H1 (cell line): ENCODE results near the gene TDRD9. TPM values are rescaled to one million over a fixed set of nuclear protein-coding genes. Genes with fewer than 3 reads are reported as not detected.

Experiments
- CTCF ChIA-PET: fragments of 300-600 bp; sonication (Branson Sonifier 250); formaldehyde crosslinking; loops from one replicate; lab custom pipeline; 2021; ENCODE audit not compliant: partially characterized antibody; lab: Charles Lee
- POLR2A ChIA-PET: fragments of 300-600 bp; sonication (Branson Sonifier 250); formaldehyde crosslinking; loops from one replicate; lab custom pipeline; 2021; ENCODE audit warnings: inconsistent platforms; ENCODE audit not compliant: partially characterized antibody; lab: Charles Lee
- DNase-seq, 2 experiments: peaks; one replicate each; pipeline versions ENCODE4 v3.0.0 to v3.0.0-alpha.2; 2010 to 2022; ENCODE audit warnings: low spot score in 2 of 2, low read depth in 1 of 2, mixed read lengths in 1 of 2
- FAIRE-seq: peaks from 2 replicates; lab custom pipeline; 2011; peaks lifted over from hg19 to GRCh38; lab: Jason Lieb, UNC
- H2AFZ ChIP-seq: 2 replicates; pipeline ENCODE4 v1.8.1; 2012; ENCODE audit warnings: low read length, inconsistent platforms
- H2AK5ac ChIP-seq: 2 replicates; pipeline ENCODE4 v1.6.1; 2013; ENCODE audit warnings: low read depth, low read length
- H2BK120ac ChIP-seq: replicated peaks from 2 replicates; pipeline ENCODE3; 2013; ENCODE audit warnings: low read depth, low read length, inconsistent platforms
- H2BK12ac ChIP-seq: 2 replicates; pipeline ENCODE4 v1.6.1; 2013; ENCODE audit warnings: low read depth, low read length
- H2BK15ac ChIP-seq: 2 replicates; pipeline ENCODE4 v1.6.1; 2013; ENCODE audit warnings: low read length
- H2BK20ac ChIP-seq: 2 replicates; pipeline ENCODE4 v1.6.1; 2013; ENCODE audit warnings: low read length
- H2BK5ac ChIP-seq: 2 replicates; pipeline ENCODE4 v1.6.1; 2013; ENCODE audit warnings: low read depth, low read length
- H3K14ac ChIP-seq: 2 replicates; pipeline ENCODE4 v1.6.1; 2013; ENCODE audit warnings: inconsistent platforms; ENCODE audit not compliant: insufficient read length
- H3K18ac ChIP-seq: 2 replicates; pipeline ENCODE4 v1.6.1; 2013; ENCODE audit warnings: low read length; ENCODE audit errors: extremely low read depth
- H3K23ac ChIP-seq: 2 replicates; pipeline ENCODE4 v1.6.1; 2013; ENCODE audit warnings: inconsistent platforms; ENCODE audit not compliant: insufficient read length
- H3K23me2 ChIP-seq: 2 replicates; pipeline ENCODE4 v1.6.1; 2013; ENCODE audit warnings: low read depth, low read length
- H3K27ac ChIP-seq: 2 replicates; pipeline ENCODE4 v1.6.1; 2011; ENCODE audit warnings: low read depth, low read length, inconsistent platforms
- H3K27me3 ChIP-seq, 4 experiments: replicated peaks in 1 of 4; 1 replicate in 1 of 4; 2 replicates in 3 of 4; pipeline versions ENCODE4 v1.6.1 to v1.8.1; 2011 to 2013; ENCODE audit warnings: low read length in 3 of 4, mild to moderate bottlenecking in 3 of 4, inconsistent platforms in 2 of 4, mixed read lengths in 2 of 4, moderate library complexity in 1 of 4; ENCODE audit not compliant: control insufficient read depth in 3 of 4, insufficient read depth in 3 of 4; ENCODE audit errors: extremely low read depth in 1 of 4
- H3K36me3 ChIP-seq, 4 experiments: 2 replicates each; pipeline versions ENCODE4 v1.6.1 to v1.8.1; 2011 to 2013; ENCODE audit warnings: mild to moderate bottlenecking in 4 of 4, low read length in 3 of 4, moderate library complexity in 2 of 4, control low read depth in 1 of 4, inconsistent platforms in 1 of 4; ENCODE audit not compliant: insufficient read depth in 4 of 4, control insufficient read depth in 2 of 4
- H3K4ac ChIP-seq: replicated peaks from 2 replicates; pipeline ENCODE3; 2013; ENCODE audit warnings: low read length, low read depth, mixed read lengths, inconsistent platforms; ENCODE audit not compliant: insufficient read length
- H3K4me1 ChIP-seq, 4 experiments: replicated peaks in 1 of 4; 1 replicate in 1 of 4; 2 replicates in 3 of 4; pipeline versions ENCODE4 v1.6.1 to v1.8.1; 2011 to 2013; ENCODE audit warnings: low read length in 3 of 4, inconsistent platforms in 2 of 4, mixed read lengths in 1 of 4; ENCODE audit not compliant: insufficient read depth in 4 of 4, control insufficient read depth in 3 of 4
- H3K4me2 ChIP-seq, 2 experiments: 2 replicates each; pipeline versions ENCODE4 v1.6.1 to v1.8.1; 2011 to 2013; ENCODE audit warnings: low read depth in 2 of 2, low read length in 2 of 2, control low read depth in 1 of 2, inconsistent platforms in 1 of 2, mild to moderate bottlenecking in 1 of 2; ENCODE audit not compliant: insufficient read depth in 1 of 2
- H3K4me3 ChIP-seq, 4 experiments: fragments of 200-600, 300-600 bp in 1 of 4; sonication (generic), shearing (Covaris generic), sonication (Bioruptor Twin) in 1 of 4; 2 replicates each; pipeline versions ENCODE4 v1.5.1 to v1.8.1; 2011 to 2016; ENCODE audit warnings: low read length in 4 of 4, low read depth in 3 of 4, control low read depth in 2 of 4, inconsistent platforms in 2 of 4, mild to moderate bottlenecking in 2 of 4, mixed read lengths in 1 of 4, moderate library complexity in 1 of 4; ENCODE audit not compliant: insufficient read depth in 2 of 4; ENCODE audit errors: extremely low read depth in 1 of 4
- H3K56ac ChIP-seq: replicated peaks from 2 replicates; pipeline ENCODE3; 2013; ENCODE audit warnings: low read depth, mild to moderate bottlenecking, mixed read lengths, low read length, inconsistent platforms; ENCODE audit not compliant: insufficient read length
- H3K79me1 ChIP-seq: 2 replicates; pipeline ENCODE4 v1.6.1; 2013; ENCODE audit warnings: low read depth, low read length, control low read depth
- H3K79me2 ChIP-seq, 2 experiments: 2 replicates each; pipeline versions ENCODE4 v1.6.1 to v1.8.1; 2012 to 2013; ENCODE audit warnings: low read length in 2 of 2, mild to moderate bottlenecking in 2 of 2, inconsistent platforms in 1 of 2; ENCODE audit not compliant: insufficient read depth in 2 of 2, control insufficient read depth in 1 of 2
- H3K9ac ChIP-seq, 4 experiments: replicated peaks in 1 of 4; 1 replicate in 1 of 4; 2 replicates in 3 of 4; pipeline versions ENCODE4 v1.6.1 to v1.8.1; 2011 to 2013; ENCODE audit warnings: low read depth in 3 of 4, low read length in 3 of 4, control low read depth in 2 of 4, mild to moderate bottlenecking in 2 of 4, moderate library complexity in 2 of 4, inconsistent platforms in 1 of 4; ENCODE audit errors: extremely low read depth in 1 of 4
- H3K9me3 ChIP-seq, 2 experiments: 2 replicates each; pipeline versions ENCODE4 v1.6.1 to v1.8.1; 2012 to 2013; ENCODE audit warnings: mild to moderate bottlenecking in 2 of 2, moderate library complexity in 2 of 2, control low read depth in 1 of 2, inconsistent platforms in 1 of 2, low read depth in 1 of 2, low read length in 1 of 2, mixed read lengths in 1 of 2; ENCODE audit not compliant: insufficient read depth in 2 of 2
- H4K20me1 ChIP-seq, 2 experiments: replicated peaks in 1 of 2; 2 replicates each; pipeline versions ENCODE3 to v1.8.1; 2011 to 2013; ENCODE audit warnings: inconsistent platforms in 2 of 2, low read length in 2 of 2, mild to moderate bottlenecking in 1 of 2; ENCODE audit not compliant: insufficient read depth in 2 of 2, control insufficient read depth in 1 of 2
- H4K5ac ChIP-seq: 2 replicates; pipeline ENCODE4 v1.6.1; 2013; ENCODE audit warnings: low read length, low read depth, mixed read lengths, inconsistent platforms; ENCODE audit not compliant: insufficient read length
- H4K8ac ChIP-seq: 2 replicates; pipeline ENCODE4 v1.8.0; 2013; ENCODE audit warnings: mild to moderate bottlenecking, moderate library complexity, low read length, inconsistent platforms; ENCODE audit not compliant: insufficient read depth; ENCODE audit errors: extremely low read depth
- H4K91ac ChIP-seq: replicated peaks from 2 replicates; pipeline ENCODE3; 2013; ENCODE audit warnings: low read length, mixed read lengths, inconsistent platforms; ENCODE audit not compliant: insufficient read length
- BRCA1 ChIP-seq: IDR thresholded peaks from 2 replicates; pipeline ENCODE4 v1.6.1; 2012; ENCODE audit warnings: low read depth, low read length, improper control_type of control experiment
- JUN ChIP-seq: IDR thresholded peaks from 2 replicates; pipeline ENCODE4 v1.6.1; 2011; ENCODE audit warnings: low read depth, mild to moderate bottlenecking, improper control_type of control experiment, low read length
- RXRA ChIP-seq: IDR thresholded peaks from 2 replicates; pipeline ENCODE4 v1.6.1; 2011; ENCODE audit warnings: low read depth, mild to moderate bottlenecking, low read length, moderate library complexity; ENCODE audit not compliant: insufficient read depth
- SP1 ChIP-seq: IDR thresholded peaks from 2 replicates; pipeline ENCODE4 v1.6.1; 2011; ENCODE audit warnings: low read depth, low read length
- SUZ12 ChIP-seq: fragments of 200-600 bp; sonication (generic); IDR thresholded peaks from 2 replicates; pipeline ENCODE4 v1.6.1; 2012; ENCODE audit warnings: mild to moderate bottlenecking, inconsistent platforms, low read length, moderate library complexity, mixed read lengths
- TEAD4 ChIP-seq: IDR thresholded peaks from 2 replicates; pipeline ENCODE4 v1.6.1; 2012; ENCODE audit warnings: low read depth, low read length, inconsistent platforms, mixed read lengths
- WGBS, 2 experiments: shearing (Covaris generic) in 1 of 2; methylation state at CpG; one replicate each; pipeline versions ENCODE4 v1.1.6 to v1.1.7; 2013 to 2015; ENCODE audit warnings: low lambda C conversion rate in 2 of 2, mixed read lengths in 2 of 2, inconsistent platforms in 1 of 2, low coverage in 1 of 2, missing lambda C conversion rate in 1 of 2; ENCODE audit not compliant: insufficient replicate concordance in 2 of 2, insufficient coverage in 1 of 2, insufficient read length in 1 of 2; ENCODE audit errors: extremely low coverage in 1 of 2, missing lambda C conversion rate in 1 of 2; 5-methylcytosine and 5-hydroxymethylcytosine counted together
- polyA plus RNA-seq, 7 experiments: library from polyadenylated mRNA; depleted of rRNA in 3 of 7; stranded (reverse) in 5 of 7; unstranded in 2 of 7; fragments of >200 nt in 5 of 7; fragments of 200-250 nt in 2 of 7; gene quantifications; 1 replicate in 5 of 7; 2 replicates in 1 of 7; 4 replicates in 1 of 7; pipeline versions ENCODE4 v1.2.1 to v1.2.3, GENCODE V29; 2011 to 2013; ENCODE audit warnings: missing spikeins in 2 of 7, mixed read lengths in 2 of 7
- total RNA-seq: library from RNA; stranded (reverse); fragmentation: NEBNext Ultra II Directional; extraction: Animal tissue kit (Norgen Biotek cat#: 25700); gene quantifications from 2 replicates; pipeline ENCODE4 v1.2.1, GENCODE V29; 2021

Gene TDRD9
- total and polyA plus RNA-seq, 2 of the 8 experiments (the other 6 are each of a cell fraction or from before 2014, with no cell fraction given), result not detected

DNA sequence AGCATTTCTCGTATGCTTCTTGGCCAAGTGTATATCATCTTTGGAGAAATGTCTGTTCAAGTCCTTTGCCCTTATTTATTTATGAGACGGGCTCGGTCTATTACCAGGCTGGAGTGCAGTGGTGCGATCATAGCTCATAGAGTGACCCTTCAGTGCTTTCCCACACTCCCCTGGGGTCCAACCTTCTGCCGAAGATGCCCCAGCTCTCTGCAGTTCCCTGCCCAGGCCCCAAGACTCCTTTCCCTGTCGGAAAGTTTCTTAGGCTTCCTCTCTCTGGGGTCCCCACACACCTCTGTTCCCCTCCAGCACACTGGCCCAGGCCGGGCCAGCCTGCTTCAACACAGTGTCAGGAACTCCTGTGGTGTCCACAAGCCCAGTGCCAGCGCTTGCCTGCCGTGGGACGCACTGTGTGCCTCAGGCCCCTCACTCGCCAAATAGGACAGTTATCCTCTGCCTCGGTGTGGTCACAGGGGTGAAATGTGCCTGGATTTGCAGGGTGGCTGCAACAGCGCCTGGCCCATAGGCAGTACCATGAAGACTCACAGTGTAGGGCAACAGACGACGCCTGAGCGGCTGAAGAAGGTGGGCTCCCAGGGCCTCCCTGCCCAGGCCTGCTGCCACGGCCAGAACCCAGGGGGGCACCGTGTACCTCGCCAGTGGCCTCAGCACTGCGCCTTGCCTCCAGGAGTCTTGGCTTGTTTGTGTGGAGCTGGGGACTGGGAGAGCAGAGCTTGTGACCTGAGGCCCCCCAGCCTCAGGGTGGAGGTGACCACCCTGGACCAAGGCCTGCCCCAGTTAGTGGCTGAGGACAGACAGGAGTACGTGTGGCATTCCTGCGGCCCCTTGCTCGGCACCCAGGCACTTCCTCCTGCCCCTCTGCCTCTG, 152.4 kb downstream of the TDRD9 start:
- H3K9me3 ChIP-seq, result no peaks in the 10 kb centered on the region
- H3K36me3 ChIP-seq, result no peaks in the 10 kb centered on the region
- no peak overlapping the region for H3K56ac ChIP-seq
- WGBS, 2 experiments, result 92% methylated on average over 22 of the region's 23 CpGs; no CpG with 5 or more reads in 1 of the 2 experiments
- no peaks in the 10 kb centered on the region for H4K20me1 ChIP-seq
- H2BK15ac ChIP-seq, result no peak overlapping the region
- H3K79me2 ChIP-seq, result no peaks in the 10 kb centered on the region
- ChIA-PET CTCF (no interaction called here), POLR2A (no interaction called here)
- peak overlapping the region; percentile 83; the same call in 1 of the 2 replicates for H4K8ac ChIP-seq
- H3K27me3 ChIP-seq, result no peaks in the 10 kb centered on the region
- H3K4me3 ChIP-seq, result no peak overlapping the region
- H3K14ac ChIP-seq, result no peak overlapping the region
- no peak overlapping the region for H2BK120ac ChIP-seq
- H3K79me1 ChIP-seq, result no peaks in the 10 kb centered on the region
- H2AFZ ChIP-seq, result no peak overlapping the region
- no peak overlapping the region for H2BK5ac ChIP-seq
- no peak overlapping the region for H3K23ac ChIP-seq
- H3K27ac ChIP-seq, result no peak overlapping the region
- no peak overlapping the region for H4K5ac ChIP-seq
- FAIRE-seq (no peak), DNase-seq (no peak)
- H3K18ac ChIP-seq, result no peak overlapping the region
- H3K4me2 ChIP-seq, result no peak overlapping the region
- peaks cover 0 to 3% (median 0%) of the 10 kb centered on the region in 4 experiments; a peak in 2 of 7 replicates for H3K4me1 ChIP-seq
- H3K23me2 ChIP-seq, result no peaks in the 10 kb centered on the region
- TF ChIP-seq SUZ12, result no peak
- no peak for TF ChIP-seq TEAD4
- no peak for TF ChIP-seq RXRA
- no peak for TF ChIP-seq BRCA1
- TF ChIP-seq SP1, result no peak
- no peak for TF ChIP-seq JUN
- no peak overlapping the region for H2BK12ac ChIP-seq
- no peak overlapping the region for H4K91ac ChIP-seq
- no peak overlapping the region for H2BK20ac ChIP-seq
- H2AK5ac ChIP-seq, result no peak overlapping the region
- H3K9ac ChIP-seq, result no peak overlapping the region
- no peak overlapping the region for H3K4ac ChIP-seq
